H1 (cell line): Measurements from ENCODE around the gene ORAI3. TPM values are rescaled to one million over a fixed set of nuclear protein-coding genes. Genes with fewer than 3 reads are reported as not detected.
A peak's percentile ranks its signal among the peaks of the same experiment; 100 is the strongest.

Experiments
- CTCF ChIA-PET: fragments of 300-600 bp; sonication (Branson Sonifier 250); formaldehyde crosslinking; loops from one replicate; lab custom pipeline; 2021; ENCODE audit not compliant: partially characterized antibody; lab: Charles Lee
- POLR2A ChIA-PET: fragments of 300-600 bp; sonication (Branson Sonifier 250); formaldehyde crosslinking; loops from one replicate; lab custom pipeline; 2021; ENCODE audit warnings: inconsistent platforms; ENCODE audit not compliant: partially characterized antibody; lab: Charles Lee
- DNase-seq, 2 experiments: peaks; one replicate each; pipeline versions ENCODE4 v3.0.0 to v3.0.0-alpha.2; 2010 to 2022; ENCODE audit warnings: low spot score in 2 of 2, low read depth in 1 of 2, mixed read lengths in 1 of 2
- FAIRE-seq: peaks from 2 replicates; lab custom pipeline; 2011; peaks lifted over from hg19 to GRCh38; lab: Jason Lieb, UNC
- H2AFZ ChIP-seq: 2 replicates; pipeline ENCODE4 v1.8.1; 2012; ENCODE audit warnings: low read length, inconsistent platforms
- H2AK5ac ChIP-seq: 2 replicates; pipeline ENCODE4 v1.6.1; 2013; ENCODE audit warnings: low read depth, low read length
- H2BK120ac ChIP-seq: replicated peaks from 2 replicates; pipeline ENCODE3; 2013; ENCODE audit warnings: low read depth, low read length, inconsistent platforms
- H2BK12ac ChIP-seq: 2 replicates; pipeline ENCODE4 v1.6.1; 2013; ENCODE audit warnings: low read depth, low read length
- H2BK15ac ChIP-seq: 2 replicates; pipeline ENCODE4 v1.6.1; 2013; ENCODE audit warnings: low read length
- H2BK20ac ChIP-seq: 2 replicates; pipeline ENCODE4 v1.6.1; 2013; ENCODE audit warnings: low read length
- H2BK5ac ChIP-seq: 2 replicates; pipeline ENCODE4 v1.6.1; 2013; ENCODE audit warnings: low read depth, low read length
- H3K14ac ChIP-seq: 2 replicates; pipeline ENCODE4 v1.6.1; 2013; ENCODE audit warnings: inconsistent platforms; ENCODE audit not compliant: insufficient read length
- H3K18ac ChIP-seq: 2 replicates; pipeline ENCODE4 v1.6.1; 2013; ENCODE audit warnings: low read length; ENCODE audit errors: extremely low read depth
- H3K23ac ChIP-seq: 2 replicates; pipeline ENCODE4 v1.6.1; 2013; ENCODE audit warnings: inconsistent platforms; ENCODE audit not compliant: insufficient read length
- H3K23me2 ChIP-seq: 2 replicates; pipeline ENCODE4 v1.6.1; 2013; ENCODE audit warnings: low read depth, low read length
- H3K27ac ChIP-seq: 2 replicates; pipeline ENCODE4 v1.6.1; 2011; ENCODE audit warnings: low read depth, low read length, inconsistent platforms
- H3K27me3 ChIP-seq, 4 experiments: replicated peaks in 1 of 4; 1 replicate in 1 of 4; 2 replicates in 3 of 4; pipeline versions ENCODE4 v1.6.1 to v1.8.1; 2011 to 2013; ENCODE audit warnings: low read length in 3 of 4, mild to moderate bottlenecking in 3 of 4, inconsistent platforms in 2 of 4, mixed read lengths in 2 of 4, moderate library complexity in 1 of 4; ENCODE audit not compliant: control insufficient read depth in 3 of 4, insufficient read depth in 3 of 4; ENCODE audit errors: extremely low read depth in 1 of 4
- H3K36me3 ChIP-seq, 4 experiments: 2 replicates each; pipeline versions ENCODE4 v1.6.1 to v1.8.1; 2011 to 2013; ENCODE audit warnings: mild to moderate bottlenecking in 4 of 4, low read length in 3 of 4, moderate library complexity in 2 of 4, control low read depth in 1 of 4, inconsistent platforms in 1 of 4; ENCODE audit not compliant: insufficient read depth in 4 of 4, control insufficient read depth in 2 of 4
- H3K4ac ChIP-seq: replicated peaks from 2 replicates; pipeline ENCODE3; 2013; ENCODE audit warnings: low read length, low read depth, mixed read lengths, inconsistent platforms; ENCODE audit not compliant: insufficient read length
- H3K4me1 ChIP-seq, 4 experiments: replicated peaks in 1 of 4; 1 replicate in 1 of 4; 2 replicates in 3 of 4; pipeline versions ENCODE4 v1.6.1 to v1.8.1; 2011 to 2013; ENCODE audit warnings: low read length in 3 of 4, inconsistent platforms in 2 of 4, mixed read lengths in 1 of 4; ENCODE audit not compliant: insufficient read depth in 4 of 4, control insufficient read depth in 3 of 4
- H3K4me2 ChIP-seq, 2 experiments: 2 replicates each; pipeline versions ENCODE4 v1.6.1 to v1.8.1; 2011 to 2013; ENCODE audit warnings: low read depth in 2 of 2, low read length in 2 of 2, control low read depth in 1 of 2, inconsistent platforms in 1 of 2, mild to moderate bottlenecking in 1 of 2; ENCODE audit not compliant: insufficient read depth in 1 of 2
- H3K4me3 ChIP-seq, 4 experiments: fragments of 200-600, 300-600 bp in 1 of 4; sonication (generic), shearing (Covaris generic), sonication (Bioruptor Twin) in 1 of 4; 2 replicates each; pipeline versions ENCODE4 v1.5.1 to v1.8.1; 2011 to 2016; ENCODE audit warnings: low read length in 4 of 4, low read depth in 3 of 4, control low read depth in 2 of 4, inconsistent platforms in 2 of 4, mild to moderate bottlenecking in 2 of 4, mixed read lengths in 1 of 4, moderate library complexity in 1 of 4; ENCODE audit not compliant: insufficient read depth in 2 of 4; ENCODE audit errors: extremely low read depth in 1 of 4
- H3K56ac ChIP-seq: replicated peaks from 2 replicates; pipeline ENCODE3; 2013; ENCODE audit warnings: low read depth, mild to moderate bottlenecking, mixed read lengths, low read length, inconsistent platforms; ENCODE audit not compliant: insufficient read length
- H3K79me1 ChIP-seq: 2 replicates; pipeline ENCODE4 v1.6.1; 2013; ENCODE audit warnings: low read depth, low read length, control low read depth
- H3K79me2 ChIP-seq, 2 experiments: 2 replicates each; pipeline versions ENCODE4 v1.6.1 to v1.8.1; 2012 to 2013; ENCODE audit warnings: low read length in 2 of 2, mild to moderate bottlenecking in 2 of 2, inconsistent platforms in 1 of 2; ENCODE audit not compliant: insufficient read depth in 2 of 2, control insufficient read depth in 1 of 2
- H3K9ac ChIP-seq, 4 experiments: replicated peaks in 1 of 4; 1 replicate in 1 of 4; 2 replicates in 3 of 4; pipeline versions ENCODE4 v1.6.1 to v1.8.1; 2011 to 2013; ENCODE audit warnings: low read depth in 3 of 4, low read length in 3 of 4, control low read depth in 2 of 4, mild to moderate bottlenecking in 2 of 4, moderate library complexity in 2 of 4, inconsistent platforms in 1 of 4; ENCODE audit errors: extremely low read depth in 1 of 4
- H3K9me3 ChIP-seq, 2 experiments: 2 replicates each; pipeline versions ENCODE4 v1.6.1 to v1.8.1; 2012 to 2013; ENCODE audit warnings: mild to moderate bottlenecking in 2 of 2, moderate library complexity in 2 of 2, control low read depth in 1 of 2, inconsistent platforms in 1 of 2, low read depth in 1 of 2, low read length in 1 of 2, mixed read lengths in 1 of 2; ENCODE audit not compliant: insufficient read depth in 2 of 2
- H4K20me1 ChIP-seq, 2 experiments: replicated peaks in 1 of 2; 2 replicates each; pipeline versions ENCODE3 to v1.8.1; 2011 to 2013; ENCODE audit warnings: inconsistent platforms in 2 of 2, low read length in 2 of 2, mild to moderate bottlenecking in 1 of 2; ENCODE audit not compliant: insufficient read depth in 2 of 2, control insufficient read depth in 1 of 2
- H4K5ac ChIP-seq: 2 replicates; pipeline ENCODE4 v1.6.1; 2013; ENCODE audit warnings: low read length, low read depth, mixed read lengths, inconsistent platforms; ENCODE audit not compliant: insufficient read length
- H4K8ac ChIP-seq: 2 replicates; pipeline ENCODE4 v1.8.0; 2013; ENCODE audit warnings: mild to moderate bottlenecking, moderate library complexity, low read length, inconsistent platforms; ENCODE audit not compliant: insufficient read depth; ENCODE audit errors: extremely low read depth
- H4K91ac ChIP-seq: replicated peaks from 2 replicates; pipeline ENCODE3; 2013; ENCODE audit warnings: low read length, mixed read lengths, inconsistent platforms; ENCODE audit not compliant: insufficient read length
- RBBP5 ChIP-seq: IDR thresholded peaks from 2 replicates; pipeline ENCODE4 v1.7.1; 2012; ENCODE audit warnings: low read depth, mild to moderate bottlenecking, inconsistent platforms, low read length, moderate library complexity, borderline replicate concordance
- WGBS, 2 experiments: shearing (Covaris generic) in 1 of 2; methylation state at CpG; one replicate each; pipeline versions ENCODE4 v1.1.6 to v1.1.7; 2013 to 2015; ENCODE audit warnings: low lambda C conversion rate in 2 of 2, mixed read lengths in 2 of 2, inconsistent platforms in 1 of 2, low coverage in 1 of 2, missing lambda C conversion rate in 1 of 2; ENCODE audit not compliant: insufficient replicate concordance in 2 of 2, insufficient coverage in 1 of 2, insufficient read length in 1 of 2; ENCODE audit errors: extremely low coverage in 1 of 2, missing lambda C conversion rate in 1 of 2; 5-methylcytosine and 5-hydroxymethylcytosine counted together
- polyA plus RNA-seq, 7 experiments: library from polyadenylated mRNA; depleted of rRNA in 3 of 7; stranded (reverse) in 5 of 7; unstranded in 2 of 7; fragments of >200 nt in 5 of 7; fragments of 200-250 nt in 2 of 7; gene quantifications; 1 replicate in 5 of 7; 2 replicates in 1 of 7; 4 replicates in 1 of 7; pipeline versions ENCODE4 v1.2.1 to v1.2.3, GENCODE V29; 2011 to 2013; ENCODE audit warnings: missing spikeins in 2 of 7, mixed read lengths in 2 of 7
- total RNA-seq: library from RNA; stranded (reverse); fragmentation: NEBNext Ultra II Directional; extraction: Animal tissue kit (Norgen Biotek cat#: 25700); gene quantifications from 2 replicates; pipeline ENCODE4 v1.2.1, GENCODE V29; 2021
- TF ChIP-seq, protein P1 (sequence below), 3 experiments: IDR thresholded peaks; 1 replicate in 2 of 3; 2 replicates in 1 of 3; pipeline versions ENCODE4 v1.5.1 to v1.6.1; 2011; ENCODE audit warnings: low read length in 3 of 3, mild to moderate bottlenecking in 3 of 3, inconsistent platforms in 2 of 3, low read depth in 1 of 3, moderate library complexity in 1 of 3; ENCODE audit not compliant: insufficient read depth in 1 of 3; ENCODE audit errors: control extremely low read depth in 1 of 3

Gene ORAI3
- total and polyA plus RNA-seq, 2 of the 8 experiments (the other 6 are each of a cell fraction or from before 2014, with no cell fraction given): 8.7 to 24.5 TPM

DNA sequence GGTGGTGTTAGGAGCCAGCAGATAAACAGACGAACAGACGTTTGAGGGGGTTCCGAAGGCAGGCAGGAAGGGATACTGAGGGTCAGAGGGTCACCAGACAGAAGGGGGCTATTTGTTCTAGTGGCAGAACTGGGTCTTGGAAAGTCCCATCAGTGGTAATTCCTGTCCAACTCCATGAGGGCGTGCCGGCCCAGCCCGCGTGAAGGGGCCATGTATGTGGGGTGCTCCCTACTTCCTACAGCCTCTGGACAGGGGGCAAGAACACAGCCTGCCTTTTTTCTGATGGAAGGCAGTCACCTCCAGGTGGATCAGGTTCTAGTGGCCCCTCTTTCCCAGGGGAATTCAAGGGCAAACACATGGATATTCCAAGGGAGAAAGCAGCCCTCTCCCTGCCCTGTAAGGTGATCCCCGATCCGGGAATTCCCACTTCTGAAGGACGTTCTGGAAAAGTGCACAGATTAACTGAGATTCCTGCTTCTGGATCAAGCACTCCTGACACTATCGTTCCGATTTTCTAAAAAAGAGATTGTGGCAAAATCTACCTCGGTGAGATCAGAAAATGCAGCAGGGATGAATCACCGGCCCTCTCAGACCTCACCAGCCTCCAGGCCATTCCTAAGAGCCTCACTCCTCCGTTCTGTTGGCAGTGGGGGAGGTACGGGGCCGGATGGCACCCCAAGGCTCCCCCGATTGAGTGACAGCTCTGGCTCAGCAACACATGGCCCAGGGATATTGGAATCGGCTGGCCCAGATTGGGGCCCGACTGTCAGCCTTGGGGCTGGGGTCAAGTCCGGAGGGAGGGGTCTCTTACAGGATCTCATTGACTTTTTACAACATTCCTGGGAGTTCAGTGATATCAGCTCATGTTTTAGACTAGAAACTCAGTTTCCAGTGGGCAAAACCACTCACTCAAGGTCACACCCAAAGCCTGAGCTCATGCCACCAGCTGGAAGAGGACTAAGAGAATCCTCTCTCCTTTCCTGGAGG lies 49.1 kb downstream of the ORAI3 start:
- Histone ChIP-seq H2BK15ac (peak overlapping the region; percentile 95), H3K9me3 (no peaks in the 10 kb centered on the region), H2BK120ac (no peak overlapping the region), H2AFZ (peak overlapping the region; percentile 61; the same call in 1 of the 2 replicates), H2AK5ac (no peak overlapping the region), H4K20me1 (no peaks in the 10 kb centered on the region)
- TF ChIP-seq, protein P1, sequence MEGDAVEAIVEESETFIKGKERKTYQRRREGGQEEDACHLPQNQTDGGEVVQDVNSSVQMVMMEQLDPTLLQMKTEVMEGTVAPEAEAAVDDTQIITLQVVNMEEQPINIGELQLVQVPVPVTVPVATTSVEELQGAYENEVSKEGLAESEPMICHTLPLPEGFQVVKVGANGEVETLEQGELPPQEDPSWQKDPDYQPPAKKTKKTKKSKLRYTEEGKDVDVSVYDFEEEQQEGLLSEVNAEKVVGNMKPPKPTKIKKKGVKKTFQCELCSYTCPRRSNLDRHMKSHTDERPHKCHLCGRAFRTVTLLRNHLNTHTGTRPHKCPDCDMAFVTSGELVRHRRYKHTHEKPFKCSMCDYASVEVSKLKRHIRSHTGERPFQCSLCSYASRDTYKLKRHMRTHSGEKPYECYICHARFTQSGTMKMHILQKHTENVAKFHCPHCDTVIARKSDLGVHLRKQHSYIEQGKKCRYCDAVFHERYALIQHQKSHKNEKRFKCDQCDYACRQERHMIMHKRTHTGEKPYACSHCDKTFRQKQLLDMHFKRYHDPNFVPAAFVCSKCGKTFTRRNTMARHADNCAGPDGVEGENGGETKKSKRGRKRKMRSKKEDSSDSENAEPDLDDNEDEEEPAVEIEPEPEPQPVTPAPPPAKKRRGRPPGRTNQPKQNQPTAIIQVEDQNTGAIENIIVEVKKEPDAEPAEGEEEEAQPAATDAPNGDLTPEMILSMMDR (IDR thresholded peaks at IDR 0.05; ENCODE audit: control extremely low read depth in 1 of 3, insufficient read depth in 1 of 3, low read depth in 1 of 3, low read length in 3 of 3): no peak
- peak; percentile 4; the same call in 1 of the 2 replicates for TF ChIP-seq RBBP5
- TF ChIP-seq, all 59 proteins: peak for 1
- Histone ChIP-seq H3K27ac (no peak overlapping the region), H3K23ac (no peak overlapping the region), H3K79me2 (no peaks in the 10 kb centered on the region), H3K4me2 (peak overlapping the region; percentile 95 to 100), H4K8ac (no peak overlapping the region), H4K91ac (no peak overlapping the region), H3K27me3 (no peaks in the 10 kb centered on the region; a peak in 1 of 7 replicates), H3K14ac (no peak overlapping the region), H3K18ac (peak overlapping the region; percentile 78), H3K4me1 (peaks cover 0 to 15% (median 10%) of the 10 kb centered on the region in 4 experiments; a peak in 6 of 7 replicates), H3K4ac (no peak overlapping the region), H4K5ac (no peak overlapping the region), H2BK20ac (peak overlapping the region; percentile 55; the same call in 1 of the 2 replicates), H2BK12ac (peak overlapping the region; percentile 39; the same call in 1 of the 2 replicates), H3K23me2 (peaks cover 12% of the 10 kb centered on the region), H3K56ac (peak overlapping the region; percentile 19), H2BK5ac (peak overlapping the region; percentile 68; the same call in 1 of the 2 replicates), H3K4me3 (peak overlapping the region; percentile 37 to 81 (median 49)), H3K9ac (peak overlapping the region in 2 of 4 experiments; percentile 48 to 53; a peak in 2 of 7 replicates), H3K79me1 (0 out of 2 replicates have a peak, but pooled peaks cover 4% of the 10 kb centered on the region), H3K36me3 (no peaks in the 10 kb centered on the region)
- FAIRE-seq (no peak), DNase-seq (no peak)
- ChIA-PET CTCF (interaction anchor here (0.7 to 2.0 kb wide), 9 partner anchors 9 to 105 kb away, joined by 3 to 27 read pairs (median 4); partner anchors contain the start of gene HSD3B7), POLR2A (interaction anchor here (0.5 to 2.3 kb wide), 7 partner anchors 10 to 47 kb away, joined by 3 to 20 read pairs (median 4); partner anchors contain the start of gene HSD3B7)
- 57% methylated on average over 21 of the region's 21 CpGs; no CpG with 5 or more reads in 1 of the 2 experiments for WGBS, 2 experiments
